ENCODE measurements around the gene CHST15.
A peak's percentile ranks its signal among the peaks of the same experiment; 100 is the strongest.

Gene CHST15

GRCh38 chr10:123998197-123999141, 94.9 kb downstream of the CHST15 start:
- no peak for DNase-seq (ENCODE audit: low read depth, low spot score)

GRCh38 chr10:123997486-123998196, 95.8 kb downstream of the CHST15 start:
- peak; percentile 97 for DNase-seq (ENCODE audit: low read depth, low spot score)

- DNase-seq (ENCODE audit: low read depth, low spot score): no peak
These were observed 96.4 kb downstream of the CHST15 start for GRCh38 chr10:123997013-123997412.

GRCh38 chr10:123996302-123996701, 97.1 kb downstream of the CHST15 start:
- DNase-seq (ENCODE audit: low read depth, low spot score): no peak

GRCh38 chr10:123995461-123996131, 97.8 kb downstream of the CHST15 start:
- peak; percentile 97 for DNase-seq (ENCODE audit: low read depth, low spot score)

GRCh38 chr10:123995082-123995460, 98.3 kb downstream of the CHST15 start:
- DNase-seq (ENCODE audit: low read depth, low spot score): no peak

- DNase-seq (ENCODE audit: low read depth, low spot score): peak; percentile 98
These were observed 98.8 kb downstream of the CHST15 start for GRCh38 chr10:123994417-123995081.

- DNase-seq (ENCODE audit: low read depth, low spot score): no peak
These were observed 99.6 kb downstream of the CHST15 start for GRCh38 chr10:123993534-123994416.

- no peak for DNase-seq (ENCODE audit: low read depth, low spot score)
These were observed 101.5 kb downstream of the CHST15 start for GRCh38 chr10:123991611-123992570.

- DNase-seq (ENCODE audit: low read depth, low spot score): no peak
These were observed 102.5 kb downstream of the CHST15 start for GRCh38 chr10:123990889-123991288.

- DNase-seq (ENCODE audit: low read depth, low spot score): no peak
These were observed 104.7 kb downstream of the CHST15 start for GRCh38 chr10:123988694-123989093.

- no peak for DNase-seq (ENCODE audit: low read depth, low spot score)
These were observed 106.7 kb downstream of the CHST15 start for GRCh38 chr10:123986736-123987135.

GRCh38 chr10:123974406-123974805, 119.0 kb downstream of the CHST15 start:
- DNase-seq (ENCODE audit: low read depth, low spot score): peak; percentile 15

- no peak for DNase-seq (ENCODE audit: low read depth, low spot score)
These were observed 120.7 kb downstream of the CHST15 start for GRCh38 chr10:123972481-123973401.

- no peak for DNase-seq (ENCODE audit: low read depth, low spot score)
These were observed 122.5 kb downstream of the CHST15 start for GRCh38 chr10:123970927-123971286.

- DNase-seq (ENCODE audit: low read depth, low spot score): no peak
These were observed 123.0 kb downstream of the CHST15 start for GRCh38 chr10:123970207-123970926.

GRCh38 chr10:123967626-123968243, 125.7 kb downstream of the CHST15 start:
- peak; percentile 78 for DNase-seq (ENCODE audit: low read depth, low spot score)
